ENCODE data around the gene CCBE1. TPM values are rescaled to one million over a fixed set of nuclear protein-coding genes. Genes with fewer than 3 reads are reported as not detected.

Gene CCBE1
- total and polyA plus RNA-seq, 12 donors, result 0.24 to 10.3 (median 1.3) TPM

DNA sequence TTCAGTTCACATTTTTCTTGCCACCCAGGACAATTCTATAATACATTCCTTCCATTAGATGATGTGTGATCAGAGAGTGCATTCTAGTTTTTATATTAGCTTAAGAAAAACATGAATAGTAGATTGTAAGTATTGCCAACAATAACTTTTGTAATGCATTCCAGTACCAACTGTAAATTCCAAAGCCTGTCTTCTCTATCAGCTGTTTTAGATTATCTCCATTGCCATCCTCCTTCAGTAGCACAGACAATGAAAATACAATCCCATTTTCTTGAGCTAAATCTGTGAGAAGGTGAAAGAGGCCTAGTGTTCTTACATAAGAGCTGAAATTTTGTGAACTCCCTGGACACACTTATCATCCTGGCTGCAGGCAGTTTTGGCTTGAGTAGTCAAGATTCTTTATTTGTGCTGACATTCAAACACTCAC lies 103.9 kb downstream of the CCBE1 start:
- TF ChIP-seq CTCF (IDR thresholded peaks at IDR 0.05), result no peak
- no peak for DNase-seq
- ATAC-seq, result peak in 3 of 8 donors; percentile 21 to 69 (median 29)

GRCh38 chr18:59592624-59593023 lies 104.6 kb downstream of the CCBE1 start:
- H3K36me3 ChIP-seq, result no peaks in the 10 kb centered on the region
- no peaks in the 10 kb centered on the region for H3K27me3 ChIP-seq
- 92 to 93% methylated on average over 3 of the region's 3 CpGs for WGBS, 2 donors

More for the DNA sequence above, 103.9 kb downstream of the CCBE1 start:
- H3K27ac ChIP-seq, result no peak overlapping the region
- H3K4me3 ChIP-seq, result no peak overlapping the region
- intact Hi-C loops (cut with DNase I), result no loop called here
- no peaks in the 10 kb centered on the region for H3K36me3 ChIP-seq
- no peaks in the 10 kb centered on the region for H3K9me3 ChIP-seq
- peaks cover 0 to 6% (median 0%) of the 10 kb centered on the region in 9 donors for H3K4me1 ChIP-seq
- no peaks in the 10 kb centered on the region for H3K27me3 ChIP-seq

GRCh38 chr18:59582395-59582794 lies 114.8 kb downstream of the CCBE1 start:
- Histone ChIP-seq H3K4me1 (peaks cover 0 to 9% (median 0%) of the 10 kb centered on the region in 9 donors), H3K27me3 (no peaks in the 10 kb centered on the region), H3K4me3 (no peak overlapping the region), H3K9me3 (no peaks in the 10 kb centered on the region), H3K36me3 (no peaks in the 10 kb centered on the region), H3K27ac (no peak overlapping the region)
- no peak for TF ChIP-seq CTCF (IDR thresholded peaks at IDR 0.05)
- intact Hi-C loops (cut with DNase I), result no loop called here
- peak in 2 of 8 donors; percentile 44 to 55 for ATAC-seq
- WGBS, 2 donors, result 63 to 70% methylated on average over 1 of the region's 1 CpG
- DNase-seq, result no peak

More at GRCh38 chr18:59592624-59593023, 104.6 kb downstream of the CCBE1 start:
- Histone ChIP-seq H3K4me1 (peaks cover 0 to 6% (median 0%) of the 10 kb centered on the region in 9 donors), H3K27ac (no peak overlapping the region), H3K4me3 (no peak overlapping the region), H3K9me3 (no peaks in the 10 kb centered on the region)
- intact Hi-C loops (cut with DNase I), result no loop called here
- DNase-seq (no peak), ATAC-seq (no peak)
- no peak for TF ChIP-seq CTCF (IDR thresholded peaks at IDR 0.05)

DNA sequence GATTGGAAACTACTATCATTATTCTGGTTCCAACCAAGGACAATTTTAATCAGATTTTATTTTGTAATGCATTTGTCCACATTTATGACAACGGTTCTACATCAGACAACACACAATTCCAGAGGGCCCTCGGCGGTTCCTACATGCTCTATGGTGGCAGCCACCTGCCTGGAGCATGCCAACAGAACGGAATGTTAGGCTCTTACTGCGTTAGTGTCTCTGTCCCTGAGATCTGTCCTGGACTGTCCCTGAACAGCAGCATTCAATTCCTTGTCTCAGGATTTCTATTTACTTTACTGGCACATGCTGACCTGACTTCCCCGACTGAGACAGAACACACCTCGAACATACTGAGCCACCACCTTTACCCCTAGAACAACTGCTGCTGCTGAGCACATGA lies 117.7 kb downstream of the CCBE1 start:
- ATAC-seq, result peak in 1 of 8 donors; percentile 80
- no peak for DNase-seq
- no peak overlapping the region for H3K27ac ChIP-seq
- TF ChIP-seq CTCF (IDR thresholded peaks at IDR 0.05), result no peak
- no peaks in the 10 kb centered on the region for H3K27me3 ChIP-seq
- H3K4me3 ChIP-seq, result no peak overlapping the region
- peaks cover 0 to 9% (median 0%) of the 10 kb centered on the region in 9 donors for H3K4me1 ChIP-seq
- intact Hi-C loops (cut with DNase I), result no loop called here
- no peaks in the 10 kb centered on the region for H3K36me3 ChIP-seq
- 72 to 82% methylated on average over 7 of the region's 7 CpGs for WGBS, 2 donors
- no peaks in the 10 kb centered on the region for H3K9me3 ChIP-seq
